HG03139 (cell line): ENCODE results near the gene ADAD2.
"Not testable (repeated sequence)": the region's sequence is repeated elsewhere in the genome, so short reads cannot be mapped to it uniquely, and the experiment has no call there.

Experiments
- ATAC-seq: cut with Tn5 transposase; IDR thresholded peaks from one replicate; pipeline ENCODE4 v1.9.1; 2021; ENCODE audit not compliant: unreplicated experiment

The ADAD2 gene

DNA sequence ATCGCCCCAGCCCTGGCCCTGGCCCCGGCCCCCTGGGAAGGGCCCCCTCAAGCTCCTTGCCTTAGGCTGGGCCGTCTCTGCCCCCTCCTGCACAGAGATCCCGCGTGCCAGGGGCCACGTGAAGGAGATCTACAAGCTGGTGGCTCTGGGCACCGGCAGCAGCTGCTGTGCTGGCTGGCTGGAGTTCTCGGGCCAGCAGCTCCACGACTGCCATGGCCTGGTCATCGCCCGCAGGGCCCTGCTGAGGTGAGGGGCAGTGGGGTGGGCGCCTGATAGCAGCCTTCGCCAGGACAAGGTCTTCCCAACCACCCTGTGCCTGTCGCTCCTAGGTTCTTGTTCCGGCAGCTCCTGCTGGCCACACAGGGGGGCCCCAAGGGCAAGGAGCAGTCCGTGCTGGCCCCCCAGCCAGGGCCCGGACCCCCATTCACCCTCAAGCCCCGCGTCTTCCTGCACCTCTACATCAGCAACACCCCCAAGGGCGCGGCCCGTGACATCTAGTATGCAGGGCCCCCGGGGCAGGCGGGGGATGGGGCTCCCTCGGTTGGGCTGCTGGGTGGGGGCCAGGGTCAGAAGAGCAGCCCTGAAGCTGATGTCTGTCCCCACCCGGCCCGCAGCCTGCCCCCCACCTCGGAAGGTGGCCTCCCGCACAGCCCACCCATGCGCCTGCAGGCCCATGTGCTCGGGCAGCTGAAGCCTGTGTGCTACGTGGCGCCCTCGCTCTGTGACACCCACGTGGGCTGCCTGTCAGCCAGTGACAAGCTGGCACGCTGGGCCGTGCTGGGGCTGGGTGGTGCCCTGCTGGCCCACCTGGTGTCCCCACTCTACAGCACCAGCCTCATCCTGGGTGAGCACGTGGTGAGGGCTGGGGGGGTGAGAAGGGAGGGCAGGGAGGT is 4.5 kb downstream of the ADAD2 start:
- no peak for ATAC-seq

DNA sequence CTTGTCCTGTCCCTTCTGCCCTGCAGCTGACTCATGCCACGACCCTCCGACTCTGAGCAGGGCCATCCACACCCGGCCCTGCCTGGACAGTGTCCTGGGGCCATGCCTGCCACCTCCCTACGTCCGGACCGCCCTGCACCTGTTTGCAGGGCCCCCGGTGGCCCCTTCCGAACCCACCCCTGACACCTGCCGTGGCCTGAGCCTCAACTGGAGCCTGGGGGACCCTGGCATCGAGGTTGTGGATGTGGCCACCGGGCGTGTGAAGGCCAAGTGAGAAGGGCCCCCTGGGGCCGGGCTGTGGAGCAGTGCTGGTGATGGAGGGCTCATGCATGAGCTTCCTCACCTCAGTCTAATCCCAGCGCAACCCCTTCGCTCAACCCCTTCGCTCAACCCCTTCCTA is 5.1 kb downstream of the ADAD2 start:
- no peak for ATAC-seq

DNA sequence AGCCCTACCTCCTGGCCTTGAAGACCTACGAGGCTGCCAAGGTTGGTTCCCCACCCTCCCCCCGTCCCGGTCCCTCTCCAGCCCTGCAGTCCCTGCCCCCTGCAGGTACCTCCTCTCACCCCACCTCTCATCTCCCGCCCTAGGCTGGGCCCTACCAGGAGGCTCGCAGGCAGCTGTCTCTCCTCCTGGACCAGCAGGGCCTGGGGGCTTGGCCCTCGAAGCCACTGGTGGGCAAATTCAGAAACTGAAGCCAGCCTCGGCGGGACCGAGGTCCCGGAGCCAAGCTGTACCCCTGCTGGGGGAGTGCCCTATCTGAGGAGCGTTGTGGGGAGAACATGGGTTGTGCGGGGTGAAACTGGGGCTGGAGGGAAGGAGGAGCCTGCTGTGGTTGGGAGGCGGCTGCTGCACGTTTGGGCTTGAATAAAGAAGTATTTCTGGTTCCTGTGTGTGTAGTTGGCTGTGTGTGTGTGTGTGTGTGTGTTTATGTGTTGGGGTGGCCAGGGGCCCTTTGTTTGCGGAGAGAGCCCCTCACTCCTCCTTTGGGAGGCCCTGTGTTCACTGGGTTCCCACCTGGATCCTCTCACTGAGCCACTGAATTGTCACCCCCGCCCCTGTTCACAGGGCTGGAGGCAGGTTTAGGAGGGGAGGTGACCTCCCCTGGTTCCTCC is 5.9 kb downstream of the ADAD2 start:
- ATAC-seq = no peak

GRCh38 chr16:84197466-84198128 is 6.6 kb downstream of the ADAD2 start:
- ATAC-seq = no peak

DNA sequence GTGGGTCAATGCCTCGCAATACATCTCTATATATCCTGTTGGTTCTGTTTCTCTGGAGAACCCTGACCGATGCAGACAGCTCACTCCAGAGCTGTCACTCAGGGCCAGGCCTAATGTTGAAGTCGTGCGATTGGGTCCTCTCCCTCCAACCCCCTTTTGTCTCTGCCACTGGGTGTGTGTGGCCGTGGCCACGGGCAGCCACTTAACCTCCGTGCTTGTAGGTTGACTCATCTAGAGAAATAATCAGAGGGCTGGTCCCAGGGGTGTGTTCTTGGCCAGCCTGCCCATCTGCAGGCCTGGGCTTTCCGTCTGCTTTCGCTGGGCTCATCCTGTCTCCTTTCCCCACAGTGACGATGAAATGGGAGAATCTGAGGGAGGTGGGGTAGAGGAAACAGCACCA is 7.4 kb downstream of the ADAD2 start:
- no peak for ATAC-seq

GRCh38 chr16:84199097-84199496 is 8.1 kb downstream of the ADAD2 start:
- ATAC-seq = no peak

GRCh38 chr16:84199861-84200260 is 8.9 kb downstream of the ADAD2 start:
- ATAC-seq = no peak

DNA sequence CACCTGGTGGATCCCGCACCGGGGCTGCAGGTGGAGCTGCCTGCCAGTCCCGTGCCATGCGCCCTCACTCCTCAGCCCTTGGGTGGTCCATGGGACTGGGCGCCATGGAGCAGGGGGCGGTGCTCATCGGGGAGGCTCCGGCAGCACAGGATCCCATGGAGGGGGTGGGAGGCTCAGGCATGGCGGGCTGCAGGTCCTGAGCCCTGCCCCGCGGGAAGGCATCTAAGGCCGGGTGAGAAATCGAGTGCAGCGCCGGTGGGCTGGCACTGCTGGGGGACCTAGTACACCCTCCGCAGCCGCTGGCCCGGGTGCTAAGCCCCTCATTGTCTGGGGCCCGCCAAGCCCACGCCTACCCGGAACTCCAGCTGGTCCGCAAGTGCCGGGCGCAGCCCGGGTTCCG is 13.6 kb downstream of the ADAD2 start:
- not testable (repeated sequence) for ATAC-seq

DNA sequence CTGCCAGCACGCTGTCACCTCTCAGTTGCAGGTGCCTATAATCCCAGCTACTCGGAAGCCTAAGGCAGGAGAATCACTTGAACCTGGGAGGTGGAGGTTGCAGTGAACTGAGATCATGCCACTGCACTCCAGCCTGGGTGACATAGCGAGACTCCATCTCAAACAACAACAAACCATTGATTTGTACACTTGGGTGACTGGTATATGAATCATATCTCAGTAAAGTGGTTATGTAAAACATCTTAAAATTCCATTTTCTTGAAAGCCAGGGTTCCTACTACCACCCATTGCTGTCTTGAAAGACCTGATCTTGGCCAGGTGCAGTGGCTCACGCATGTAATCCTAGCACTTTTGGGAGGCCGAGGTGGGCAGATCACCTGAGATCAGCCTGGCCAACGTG is 14.2 kb downstream of the ADAD2 start:
- not testable (repeated sequence) for ATAC-seq

GRCh38 chr16:84205976-84206691 is 15.2 kb downstream of the ADAD2 start:
- ATAC-seq = no peak

GRCh38 chr16:84207251-84207650 is 16.3 kb downstream of the ADAD2 start:
- no peak for ATAC-seq

DNA sequence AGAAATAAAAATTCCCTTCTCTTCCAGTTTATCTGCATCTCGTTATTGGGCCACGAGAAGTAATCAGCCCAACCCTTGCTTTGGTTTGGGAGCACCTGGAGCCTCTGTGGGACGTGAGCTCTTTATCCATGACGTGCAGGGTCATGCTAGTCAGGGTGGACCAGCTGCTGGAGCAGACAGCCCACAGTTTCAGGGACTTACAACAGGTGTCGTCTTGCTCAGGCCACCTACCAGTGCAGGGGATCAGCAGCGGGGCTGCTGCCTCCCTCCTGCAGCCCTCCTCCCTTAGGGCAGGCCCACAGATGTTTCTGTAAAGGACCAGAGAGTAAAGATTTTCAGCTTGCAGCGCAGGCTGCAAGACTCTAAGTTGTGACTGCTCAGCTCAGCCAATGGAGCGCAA is 16.9 kb downstream of the ADAD2 start:
- no peak for ATAC-seq

GRCh38 chr16:84209989-84210388 is 19.0 kb downstream of the ADAD2 start:
- no peak for ATAC-seq

- ATAC-seq = no peak
These were observed 21.2 kb downstream of the ADAD2 start for GRCh38 chr16:84212154-84212553.

DNA sequence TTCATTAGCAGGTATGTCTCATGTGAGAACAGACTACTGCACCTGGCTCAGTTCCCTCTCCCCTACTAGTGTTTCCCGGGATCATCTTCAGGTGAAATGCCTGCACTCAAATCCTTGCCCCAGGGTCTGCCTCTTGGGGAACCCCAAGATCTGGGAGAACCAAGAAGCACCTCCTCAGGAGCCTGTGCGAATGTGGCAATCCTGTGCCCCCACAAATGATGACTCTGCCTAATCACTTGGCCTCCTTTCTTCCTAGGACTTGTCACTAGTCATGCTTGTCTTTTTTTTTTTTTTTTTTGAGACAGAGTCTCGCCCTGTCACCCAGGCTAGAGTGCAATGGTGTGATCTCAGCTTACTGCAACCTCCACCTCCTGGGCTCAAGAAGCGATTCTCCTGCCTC is 21.7 kb downstream of the ADAD2 start:
- no peak for ATAC-seq

DNA sequence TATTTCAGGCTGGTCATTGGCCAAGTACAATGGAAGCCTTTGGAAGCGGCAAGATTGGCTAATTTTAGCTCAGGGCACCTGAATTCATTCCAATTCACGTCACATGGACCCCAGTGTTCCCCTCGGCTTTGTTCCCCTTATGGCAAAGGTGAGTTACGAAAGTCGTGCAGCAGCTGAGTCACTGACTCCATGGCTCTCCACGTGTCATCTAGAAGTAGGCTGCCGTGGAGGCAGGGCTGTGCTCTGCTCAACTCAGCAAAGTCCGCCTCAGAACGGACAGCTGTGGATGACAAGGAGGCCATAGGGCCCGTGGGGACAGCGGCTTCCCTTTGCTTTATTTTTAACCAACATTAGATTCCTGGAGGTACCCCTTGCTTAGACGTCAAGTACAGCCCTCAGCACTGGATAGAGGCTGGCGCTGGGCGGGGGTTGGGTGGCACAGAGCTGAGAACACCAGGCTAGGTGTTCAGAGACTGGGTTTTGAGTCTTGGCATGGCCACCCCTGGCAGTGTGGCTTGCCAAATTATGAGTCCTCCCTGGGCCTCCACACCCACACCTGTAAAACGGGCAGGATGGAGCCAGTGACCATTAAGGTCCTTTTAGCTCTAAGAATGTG is 23.6 kb downstream of the ADAD2 start:
- ATAC-seq = no peak

GRCh38 chr16:84215531-84215930 is 24.6 kb downstream of the ADAD2 start:
- ATAC-seq = no peak

DNA sequence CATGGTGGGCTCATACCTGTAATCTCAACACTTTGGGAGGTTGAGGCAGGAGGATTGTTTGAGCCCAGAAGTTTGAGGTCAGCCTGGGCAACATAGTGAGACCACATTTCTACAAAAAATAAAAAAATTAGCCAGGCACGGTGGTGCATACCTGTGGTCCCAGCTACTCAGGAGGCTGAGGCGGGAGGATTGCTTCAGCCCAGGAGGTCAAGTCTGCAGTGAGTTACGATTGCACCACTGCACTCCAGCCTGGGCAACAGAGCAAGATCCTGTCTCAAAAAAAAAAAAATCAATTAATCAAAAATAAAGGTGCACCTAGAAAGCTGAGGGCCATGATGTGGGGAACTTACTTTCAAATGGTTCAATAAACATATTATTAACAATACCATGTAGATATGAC is 25.2 kb downstream of the ADAD2 start:
- ATAC-seq = not testable (repeated sequence)

- ATAC-seq = no peak
These were observed 27.3 kb downstream of the ADAD2 start for GRCh38 chr16:84218176-84218823.

GRCh38 chr16:84218956-84219355 is 28.0 kb downstream of the ADAD2 start:
- ATAC-seq = no peak
